CD4-positive, CD25-positive, alpha-beta regulatory T cell (primary cell): ENCODE data around the gene FBRS. TPM values are rescaled to one million over a fixed set of nuclear protein-coding genes. Genes with fewer than 3 reads are reported as not detected.

Source experiments
- ATAC-seq, 2 donors: fragments of 150-1000 bp; cut with Tn5 transposase; one replicate each; pipeline ENCODE4 v1.10.0; 2021; ENCODE audit warnings: low read depth in 2 of 2, moderate number of reproducible peaks in 2 of 2, moderate library complexity in 1 of 2
- DNase-seq, 3 donors: peaks; one replicate each; pipeline versions ENCODE4 v3.0.0 to v3.0.0-alpha.2; 2012 to 2022; ENCODE audit warnings: mixed read lengths in 1 of 3
- H3K27ac ChIP-seq: one replicate; pipeline ENCODE4 v1.7.0; 2013; ENCODE audit warnings: mild to moderate bottlenecking, low read length; ENCODE audit not compliant: insufficient read depth, poor library complexity, severe bottlenecking
- H3K27me3 ChIP-seq: one replicate; pipeline ENCODE4 v1.7.0; 2013; ENCODE audit warnings: low read length; ENCODE audit not compliant: control insufficient read depth, insufficient read depth
- H3K36me3 ChIP-seq: one replicate; pipeline ENCODE4 v1.7.0; 2013; ENCODE audit warnings: mild to moderate bottlenecking, low read length, moderate library complexity; ENCODE audit not compliant: control insufficient read depth, insufficient read depth
- H3K4me1 ChIP-seq: 2 replicates; pipeline ENCODE4 v1.7.0; 2013; ENCODE audit warnings: mild to moderate bottlenecking, low read length; ENCODE audit not compliant: insufficient read depth, control insufficient read depth, poor library complexity, severe bottlenecking
- H3K4me3 ChIP-seq: one replicate; pipeline ENCODE4 v1.7.0; 2013; ENCODE audit warnings: low read depth, mild to moderate bottlenecking, low read length, moderate library complexity
- H3K9me3 ChIP-seq, 2 experiments: 1 replicate in 1 of 2; 2 replicates in 1 of 2; pipeline ENCODE4 v1.7.0; 2013; ENCODE audit warnings: low read length in 2 of 2, mild to moderate bottlenecking in 1 of 2, moderate library complexity in 1 of 2; ENCODE audit not compliant: control insufficient read depth in 2 of 2
- H3K27ac Mint-ChIP-seq, 3 donors: one replicate each; pipeline ENCODE4 v1.8.0; 2020 to 2022; ENCODE audit warnings: mild to moderate bottlenecking in 3 of 3, mixed read lengths in 3 of 3, moderate library complexity in 2 of 3
- H3K27me3 Mint-ChIP-seq: one replicate; pipeline ENCODE4 v1.8.0; 2022; ENCODE audit warnings: mild to moderate bottlenecking, mixed read lengths
- H3K36me3 Mint-ChIP-seq: one replicate; pipeline ENCODE4 v1.8.0; 2020; ENCODE audit warnings: mixed read lengths
- H3K4me1 Mint-ChIP-seq, 4 donors: one replicate each; pipeline ENCODE4 v1.8.0; 2020 to 2022; ENCODE audit warnings: mixed read lengths in 4 of 4, mild to moderate bottlenecking in 1 of 4
- H3K4me3 Mint-ChIP-seq, 4 donors: one replicate each; pipeline ENCODE4 v1.8.0; 2020 to 2022; ENCODE audit warnings: mild to moderate bottlenecking in 4 of 4, mixed read lengths in 4 of 4, moderate library complexity in 3 of 4
- H3K9me3 Mint-ChIP-seq, 7 donors: one replicate each; pipeline ENCODE4 v1.8.0; 2020 to 2022; ENCODE audit warnings: mixed read lengths in 7 of 7, mild to moderate bottlenecking in 3 of 7, moderate library complexity in 2 of 7
- polyA plus RNA-seq, 4 donors: library from polyadenylated mRNA; unstranded; fragments of 300-500 nt; fragmentation: Illumina TruSeq; gene quantifications; one replicate each; pipeline ENCODE4 v1.2.3, GENCODE V29; 2021
- total RNA-seq: library from RNA; stranded (reverse); gene quantifications from one replicate; pipeline ENCODE4 v1.2.3, GENCODE V29; 2022

Gene FBRS
- total and polyA plus RNA-seq, 5 donors from 2014 or later, result 2.3 to 179 (median 3.3) TPM

- Histone ChIP-seq H3K9me3 (no peaks in the 10 kb centered on the region), H3K27me3 (no peaks in the 10 kb centered on the region), H3K4me3 (no peak overlapping the region), H3K36me3 (peaks cover 59% of the 10 kb centered on the region), H3K27ac (no peak overlapping the region), H3K4me1 (peaks cover 4% of the 10 kb centered on the region)
- H3K9me3 Mint-ChIP-seq, result no peaks in the 10 kb centered on the region
- peaks cover 0 to 15% (median 8%) of the 10 kb centered on the region in 4 donors for H3K4me1 Mint-ChIP-seq
- no peak for DNase-seq
- no peak for ATAC-seq
- H3K27ac Mint-ChIP-seq, result no peak overlapping the region
- no peak overlapping the region for H3K4me3 Mint-ChIP-seq
- no peaks in the 10 kb centered on the region for H3K27me3 Mint-ChIP-seq
- peaks cover 18% of the 10 kb centered on the region for H3K36me3 Mint-ChIP-seq
Observed at GRCh38 chr16:30668393-30668792, 10.2 kb downstream of the FBRS start.

DNA sequence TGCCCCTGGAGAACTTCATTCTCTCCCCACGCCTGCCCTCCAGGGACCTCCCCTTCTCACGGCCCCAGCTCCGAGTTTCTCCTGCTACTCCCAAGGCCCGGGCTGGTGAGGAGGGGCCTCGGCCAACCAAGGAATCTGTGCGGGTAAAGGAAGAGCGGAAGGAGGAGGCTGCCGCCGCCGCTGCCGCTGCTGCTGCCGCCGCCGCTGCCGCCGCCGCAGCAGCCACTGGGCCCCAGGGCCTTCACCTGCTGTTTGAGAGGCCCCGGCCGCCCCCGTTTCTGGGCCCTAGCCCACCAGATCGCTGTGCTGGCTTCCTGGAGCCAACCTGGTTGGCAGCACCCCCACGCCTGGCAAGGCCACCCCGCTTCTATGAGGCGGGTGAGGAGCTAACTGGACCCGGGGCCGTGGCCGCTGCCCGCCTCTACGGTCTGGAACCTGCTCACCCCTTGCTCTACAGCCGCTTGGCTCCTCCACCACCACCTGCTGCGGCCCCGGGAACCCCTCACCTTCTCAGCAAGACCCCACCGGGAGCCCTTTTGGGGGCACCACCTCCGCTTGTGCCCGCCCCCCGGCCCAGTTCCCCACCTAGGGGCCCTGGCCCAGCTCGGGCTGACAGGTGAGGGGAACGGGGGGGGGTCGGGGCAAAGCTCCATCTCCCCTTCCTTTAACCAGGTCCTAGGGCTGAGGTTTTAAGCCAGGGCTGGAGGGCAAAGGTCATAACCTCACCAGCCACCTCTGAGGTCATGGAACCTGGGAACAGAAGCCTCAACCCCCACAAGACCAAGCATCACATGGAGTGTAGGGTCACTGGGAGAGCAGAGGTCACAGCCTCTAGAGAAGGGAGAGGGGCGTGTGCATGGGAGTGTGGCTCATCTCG is 11.0 kb downstream of the FBRS start:
- Histone ChIP-seq H3K9me3 (no peaks in the 10 kb centered on the region), H3K4me1 (no peaks in the 10 kb centered on the region), H3K27ac (no peak overlapping the region), H3K4me3 (no peak overlapping the region), H3K27me3 (no peaks in the 10 kb centered on the region), H3K36me3 (peaks cover 53% of the 10 kb centered on the region)
- Mint-ChIP-seq H3K36me3 (peaks cover 15% of the 10 kb centered on the region), H3K4me1 (peaks cover 0 to 10% (median 3%) of the 10 kb centered on the region in 4 donors), H3K4me3 (no peak overlapping the region), H3K27me3 (no peaks in the 10 kb centered on the region), H3K27ac (peak overlapping the region in 1 of 3 donors; percentile 56), H3K9me3 (no peaks in the 10 kb centered on the region)
- no peak for ATAC-seq
- DNase-seq, result no peak

DNA sequence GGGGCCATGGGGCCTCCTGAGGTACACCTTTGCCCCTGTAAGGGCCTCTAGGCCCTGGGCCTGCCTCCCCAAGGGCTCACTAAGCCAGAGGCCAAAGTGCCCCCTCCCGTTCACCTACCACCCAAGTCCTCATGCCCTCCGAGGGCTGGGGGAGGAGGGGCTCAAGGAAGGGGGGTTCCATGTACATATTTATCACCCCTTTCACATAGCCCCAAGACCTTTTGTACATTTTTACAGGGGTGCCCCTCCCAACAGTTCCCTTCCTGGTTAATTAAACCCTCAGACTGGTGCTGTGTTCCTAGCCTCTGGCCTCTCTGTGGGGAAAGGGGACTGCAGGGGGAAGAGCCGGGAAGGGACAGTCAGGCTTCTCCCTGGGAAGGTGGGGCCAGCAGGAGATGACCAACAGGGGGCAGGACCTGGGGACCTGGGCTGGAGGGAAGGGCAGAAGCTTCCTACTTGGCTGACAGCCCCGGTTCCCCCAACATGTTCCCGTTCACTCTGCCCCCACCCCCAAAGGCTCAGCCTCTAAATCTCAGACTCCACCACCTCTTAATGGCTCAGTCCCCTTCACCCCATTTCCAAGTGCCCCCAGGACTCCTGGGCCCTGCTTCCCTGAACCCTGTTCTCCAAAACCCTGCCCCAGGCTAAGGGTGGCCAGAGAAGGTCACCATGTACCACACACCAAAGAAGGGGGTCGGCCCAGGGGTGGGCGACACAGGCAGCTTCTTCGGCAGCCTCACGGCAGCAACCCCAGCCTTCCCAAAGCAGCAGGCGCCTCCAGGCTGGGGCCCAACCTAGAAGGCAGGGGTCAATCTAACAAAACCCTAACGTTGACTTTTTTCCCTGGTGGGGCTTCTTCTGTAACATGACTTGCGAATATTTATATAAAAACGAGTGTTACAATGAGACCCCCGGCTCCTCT is 11.9 kb downstream of the FBRS start:
- ATAC-seq, result no peak
- no peak for DNase-seq
- H3K27ac Mint-ChIP-seq, result no peak overlapping the region
- H3K27me3 Mint-ChIP-seq, result no peaks in the 10 kb centered on the region
- Histone ChIP-seq H3K36me3 (peaks cover 45% of the 10 kb centered on the region), H3K4me1 (no peaks in the 10 kb centered on the region), H3K9me3 (no peaks in the 10 kb centered on the region), H3K4me3 (no peak overlapping the region), H3K27ac (no peak overlapping the region), H3K27me3 (no peaks in the 10 kb centered on the region)
- H3K9me3 Mint-ChIP-seq, result no peaks in the 10 kb centered on the region
- H3K4me3 Mint-ChIP-seq, result no peak overlapping the region
- peaks cover 0 to 10% (median 3%) of the 10 kb centered on the region in 4 donors for H3K4me1 Mint-ChIP-seq
- H3K36me3 Mint-ChIP-seq, result peaks cover 15% of the 10 kb centered on the region

- Histone ChIP-seq H3K36me3 (peaks cover 4% of the 10 kb centered on the region), H3K4me3 (no peak overlapping the region), H3K27ac (no peak overlapping the region), H3K9me3 (no peaks in the 10 kb centered on the region), H3K27me3 (no peaks in the 10 kb centered on the region), H3K4me1 (no peaks in the 10 kb centered on the region)
- H3K27ac Mint-ChIP-seq, result no peak overlapping the region
- H3K4me1 Mint-ChIP-seq, result no peaks in the 10 kb centered on the region
- ATAC-seq (no peak), DNase-seq (no peak)
- no peak overlapping the region for H3K4me3 Mint-ChIP-seq
- H3K36me3 Mint-ChIP-seq, result peaks cover 4% of the 10 kb centered on the region
- peaks cover 6% of the 10 kb centered on the region for H3K27me3 Mint-ChIP-seq
- no peaks in the 10 kb centered on the region for H3K9me3 Mint-ChIP-seq
Observed at GRCh38 chr16:30675143-30675542, 16.9 kb downstream of the FBRS start.

DNA sequence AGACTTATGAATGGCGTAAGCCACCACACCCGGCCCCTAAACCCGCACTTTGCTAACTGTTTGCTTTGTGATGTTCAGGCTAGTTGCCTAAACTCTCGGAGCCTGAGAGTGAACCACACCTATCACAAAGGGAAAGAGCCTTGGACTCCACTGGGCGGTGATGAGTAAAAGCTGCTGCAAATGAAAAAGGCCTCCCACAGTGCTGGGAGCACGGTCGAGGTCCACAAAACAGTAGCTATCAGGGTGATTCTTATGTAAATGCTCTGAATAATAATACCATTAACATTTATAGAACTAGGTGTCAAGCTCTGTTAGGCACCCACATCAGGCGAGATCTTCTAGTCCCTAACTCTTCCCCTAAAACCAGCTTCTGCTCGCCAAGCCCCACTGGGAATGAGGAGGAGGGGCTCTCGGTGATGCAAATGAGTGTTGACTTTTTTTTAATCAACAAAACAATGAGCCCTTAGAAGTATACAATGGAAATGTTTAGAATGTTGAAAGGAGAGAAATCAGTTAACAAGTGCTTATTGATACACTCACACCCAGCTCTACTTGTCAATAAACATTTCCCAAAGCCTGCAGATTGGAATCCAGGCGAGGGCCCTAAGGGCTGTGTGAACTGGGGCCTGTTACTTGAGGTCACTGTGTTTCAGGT is 19.8 kb downstream of the FBRS start:
- Histone ChIP-seq H3K36me3 (no peaks in the 10 kb centered on the region), H3K4me1 (no peaks in the 10 kb centered on the region), H3K27ac (no peak overlapping the region), H3K9me3 (no peaks in the 10 kb centered on the region), H3K27me3 (no peaks in the 10 kb centered on the region), H3K4me3 (no peak overlapping the region)
- H3K9me3 Mint-ChIP-seq, result no peaks in the 10 kb centered on the region
- peaks cover 16% of the 10 kb centered on the region for H3K27me3 Mint-ChIP-seq
- H3K4me1 Mint-ChIP-seq, result no peaks in the 10 kb centered on the region
- no peak overlapping the region for H3K4me3 Mint-ChIP-seq
- no peak overlapping the region for H3K27ac Mint-ChIP-seq
- no peaks in the 10 kb centered on the region for H3K36me3 Mint-ChIP-seq
- no peak for DNase-seq
- ATAC-seq, result no peak

DNA sequence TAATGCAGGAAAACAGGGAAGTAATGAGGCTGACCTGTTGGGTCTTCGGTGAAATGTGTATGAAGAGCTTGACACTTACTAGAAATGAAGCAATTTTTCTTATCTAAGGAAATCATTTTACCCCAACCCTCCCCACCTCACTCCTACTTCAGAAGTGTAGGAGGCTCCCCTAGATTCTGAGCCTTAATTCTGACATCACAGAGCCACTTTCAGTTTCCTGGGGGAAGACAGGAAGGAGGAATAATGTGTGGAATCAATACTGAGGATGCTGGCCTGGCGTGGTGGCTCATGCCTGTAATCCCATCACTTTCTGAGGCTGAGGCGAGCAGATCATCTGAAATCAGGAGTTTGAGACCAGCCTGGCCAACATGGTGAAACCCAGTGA is 20.3 kb downstream of the FBRS start:
- H3K36me3 ChIP-seq, result no peaks in the 10 kb centered on the region
- ATAC-seq (no peak), DNase-seq (no peak)
- Mint-ChIP-seq H3K36me3 (no peaks in the 10 kb centered on the region), H3K4me1 (no peaks in the 10 kb centered on the region), H3K27ac (no peak overlapping the region), H3K4me3 (no peak overlapping the region), H3K27me3 (peaks cover 16% of the 10 kb centered on the region), H3K9me3 (no peaks in the 10 kb centered on the region)
- H3K4me1 ChIP-seq, result no peaks in the 10 kb centered on the region
- H3K9me3 ChIP-seq, result no peaks in the 10 kb centered on the region
- no peaks in the 10 kb centered on the region for H3K27me3 ChIP-seq
- no peak overlapping the region for H3K27ac ChIP-seq
- no peak overlapping the region for H3K4me3 ChIP-seq

DNA sequence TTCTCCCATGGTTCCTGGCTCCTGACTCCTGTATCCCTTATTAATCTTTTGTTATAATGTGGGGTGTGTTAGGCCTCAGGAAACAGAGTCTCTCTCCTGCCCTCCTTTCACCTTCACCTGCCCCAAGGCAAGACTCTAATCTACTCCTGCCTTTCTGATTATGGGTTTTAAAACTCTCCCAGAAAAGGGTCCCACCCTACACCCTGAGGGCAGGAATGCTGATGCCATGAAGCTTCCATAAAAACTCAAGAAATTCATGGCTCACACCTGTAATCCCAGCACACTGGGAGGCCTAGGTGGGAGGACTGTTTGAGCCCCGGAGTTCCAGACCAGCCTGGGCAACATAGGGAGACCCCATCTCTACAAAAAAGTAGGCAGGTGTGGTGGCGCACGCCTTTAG is 22.1 kb downstream of the FBRS start:
- no peaks in the 10 kb centered on the region for H3K4me1 ChIP-seq
- Mint-ChIP-seq H3K36me3 (no peaks in the 10 kb centered on the region), H3K4me1 (no peaks in the 10 kb centered on the region)

More for the DNA sequence above, 22.1 kb downstream of the FBRS start:
- H3K27ac Mint-ChIP-seq, result no peak overlapping the region
- Histone ChIP-seq H3K4me3 (no peak overlapping the region), H3K27me3 (no peaks in the 10 kb centered on the region), H3K9me3 (no peaks in the 10 kb centered on the region), H3K27ac (no peak overlapping the region), H3K36me3 (no peaks in the 10 kb centered on the region)
- no peak overlapping the region for H3K4me3 Mint-ChIP-seq
- ATAC-seq (no peak), DNase-seq (no peak)
- H3K27me3 Mint-ChIP-seq, result peaks cover 16% of the 10 kb centered on the region
- H3K9me3 Mint-ChIP-seq, result no peaks in the 10 kb centered on the region
